Glutamatergic neuron (in vitro differentiated cells): ENCODE results near the gene CD109. TPM values are rescaled to one million over a fixed set of nuclear protein-coding genes. Genes with fewer than 3 reads are reported as not detected.
"Not testable (repeated sequence)": the region's sequence is repeated elsewhere in the genome, so short reads cannot be mapped to it uniquely, and the experiment has no call there.

Experiments used
- DNase-seq: peaks from one replicate; pipeline ENCODE4 v3.0.0; 2022
- H3K27ac Mint-ChIP-seq: one replicate; pipeline ENCODE4 v1.8.0; 2020; ENCODE audit warnings: mild to moderate bottlenecking, mixed read lengths, inconsistent platforms; ENCODE audit not compliant: unreplicated experiment
- H3K27me3 Mint-ChIP-seq: one replicate; pipeline ENCODE4 v1.8.0; 2020; ENCODE audit warnings: mild to moderate bottlenecking, moderate library complexity, mixed read lengths, inconsistent platforms; ENCODE audit not compliant: unreplicated experiment
- H3K36me3 Mint-ChIP-seq: one replicate; pipeline ENCODE4 v1.8.0; 2020; ENCODE audit warnings: mild to moderate bottlenecking, mixed read lengths, inconsistent platforms; ENCODE audit not compliant: unreplicated experiment
- H3K4me1 Mint-ChIP-seq: one replicate; pipeline ENCODE4 v1.8.0; 2020; ENCODE audit warnings: mild to moderate bottlenecking, low read depth, mixed read lengths, inconsistent platforms; ENCODE audit not compliant: unreplicated experiment
- H3K4me3 Mint-ChIP-seq: one replicate; pipeline ENCODE4 v1.8.0; 2020; ENCODE audit warnings: mild to moderate bottlenecking, mixed read lengths, inconsistent platforms; ENCODE audit not compliant: unreplicated experiment
- H3K9me3 Mint-ChIP-seq: one replicate; pipeline ENCODE4 v1.8.0; 2020; ENCODE audit warnings: mild to moderate bottlenecking, moderate library complexity, mixed read lengths, inconsistent platforms; ENCODE audit not compliant: unreplicated experiment
- total RNA-seq: library from RNA; stranded (reverse); fragmentation: NEBNext Ultra II Directional; extraction: Animal tissue kit (Norgen Biotek cat#: 25700); gene quantifications from one replicate; pipeline ENCODE4 v1.2.1, GENCODE V29; 2021; ENCODE audit not compliant: unreplicated experiment
- TF ChIP-seq, protein P1 (sequence below): fragments of 200-600 bp; sonication (generic); IDR thresholded peaks from one replicate; pipeline ENCODE4 v1.5.0; 2021; ENCODE audit not compliant: partially characterized antibody, unreplicated experiment

Gene CD109
- total RNA-seq, 1 donor from 2014 or later: 0.49 TPM

DNA sequence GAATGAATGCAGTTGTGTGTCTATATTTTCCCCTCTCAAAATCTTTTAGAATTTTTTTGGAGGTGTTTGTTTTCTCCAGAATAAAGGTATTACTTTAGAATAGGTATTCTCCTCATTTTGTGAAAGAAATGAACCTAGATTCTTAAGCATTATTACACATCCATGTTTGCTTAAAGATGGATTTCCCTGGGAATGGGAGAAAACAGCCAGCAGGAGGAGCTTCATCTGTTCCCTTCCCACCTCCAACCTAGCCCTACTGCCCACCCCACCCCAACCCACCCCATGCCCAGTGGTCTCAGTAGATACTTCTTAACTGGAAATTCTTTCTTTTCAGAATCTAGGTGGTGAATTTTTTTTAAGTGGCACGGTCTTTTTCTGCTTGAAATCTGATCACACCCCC lies 127.8 kb downstream of the CD109 start:
- peaks cover 5% of the 10 kb centered on the region for H3K36me3 Mint-ChIP-seq
- DNase-seq: no peak
- no peaks in the 10 kb centered on the region for H3K4me1 Mint-ChIP-seq
- no peaks in the 10 kb centered on the region for H3K27me3 Mint-ChIP-seq
- TF ChIP-seq, protein P1, sequence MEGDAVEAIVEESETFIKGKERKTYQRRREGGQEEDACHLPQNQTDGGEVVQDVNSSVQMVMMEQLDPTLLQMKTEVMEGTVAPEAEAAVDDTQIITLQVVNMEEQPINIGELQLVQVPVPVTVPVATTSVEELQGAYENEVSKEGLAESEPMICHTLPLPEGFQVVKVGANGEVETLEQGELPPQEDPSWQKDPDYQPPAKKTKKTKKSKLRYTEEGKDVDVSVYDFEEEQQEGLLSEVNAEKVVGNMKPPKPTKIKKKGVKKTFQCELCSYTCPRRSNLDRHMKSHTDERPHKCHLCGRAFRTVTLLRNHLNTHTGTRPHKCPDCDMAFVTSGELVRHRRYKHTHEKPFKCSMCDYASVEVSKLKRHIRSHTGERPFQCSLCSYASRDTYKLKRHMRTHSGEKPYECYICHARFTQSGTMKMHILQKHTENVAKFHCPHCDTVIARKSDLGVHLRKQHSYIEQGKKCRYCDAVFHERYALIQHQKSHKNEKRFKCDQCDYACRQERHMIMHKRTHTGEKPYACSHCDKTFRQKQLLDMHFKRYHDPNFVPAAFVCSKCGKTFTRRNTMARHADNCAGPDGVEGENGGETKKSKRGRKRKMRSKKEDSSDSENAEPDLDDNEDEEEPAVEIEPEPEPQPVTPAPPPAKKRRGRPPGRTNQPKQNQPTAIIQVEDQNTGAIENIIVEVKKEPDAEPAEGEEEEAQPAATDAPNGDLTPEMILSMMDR: no peak
- H3K27ac Mint-ChIP-seq: no peak overlapping the region
- H3K9me3 Mint-ChIP-seq: no peaks in the 10 kb centered on the region
- H3K4me3 Mint-ChIP-seq: no peak overlapping the region

DNA sequence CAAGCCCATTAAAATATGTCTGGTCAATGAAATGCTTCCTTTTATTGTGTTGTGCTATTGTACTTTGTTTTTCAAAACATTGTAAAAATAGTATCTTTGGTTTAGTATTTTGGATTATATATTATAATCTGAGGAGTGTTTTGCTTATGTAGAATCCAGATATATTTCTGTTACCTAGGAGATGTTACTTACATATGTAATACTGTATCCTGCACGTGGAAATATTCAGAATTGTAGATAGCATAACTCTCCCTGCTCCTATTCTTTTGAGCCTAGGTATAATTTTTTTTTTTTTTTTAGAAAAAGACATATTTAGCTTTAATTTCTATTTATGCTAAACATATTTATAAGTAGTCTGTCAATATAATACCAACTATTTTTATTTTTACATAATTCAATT lies 130.6 kb downstream of the CD109 start:
- Mint-ChIP-seq H3K27me3 (no peaks in the 10 kb centered on the region), H3K9me3 (no peaks in the 10 kb centered on the region), H3K27ac (no peak overlapping the region), H3K36me3 (no peaks in the 10 kb centered on the region), H3K4me1 (no peaks in the 10 kb centered on the region), H3K4me3 (no peak overlapping the region)
- TF ChIP-seq, protein P1: no peak
- no peak for DNase-seq

DNA sequence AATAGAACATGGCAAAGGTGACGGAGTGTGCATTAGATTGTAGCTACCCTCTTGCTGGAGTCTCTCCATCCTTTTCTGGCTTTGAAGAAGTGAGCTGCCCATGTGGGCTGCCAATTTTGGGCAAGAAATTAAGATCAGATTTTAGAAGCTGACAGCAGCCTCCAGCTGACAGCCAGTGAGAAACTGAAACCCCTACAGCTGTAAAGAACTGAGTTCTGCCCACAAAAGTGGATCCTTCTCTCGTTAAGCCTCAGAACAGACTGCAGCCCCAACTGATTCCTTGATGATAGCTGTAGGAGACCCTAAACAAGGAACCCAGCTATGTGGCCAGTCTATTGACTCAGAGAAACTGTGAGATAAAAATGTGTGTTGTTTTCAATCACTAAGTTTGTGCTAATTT lies 134.1 kb downstream of the CD109 start:
- H3K27me3 Mint-ChIP-seq: peaks cover 4% of the 10 kb centered on the region
- TF ChIP-seq, protein P1: no peak
- H3K36me3 Mint-ChIP-seq: no peaks in the 10 kb centered on the region
- H3K4me3 Mint-ChIP-seq: no peak overlapping the region
- no peaks in the 10 kb centered on the region for H3K9me3 Mint-ChIP-seq
- DNase-seq: no peak
- H3K27ac Mint-ChIP-seq: no peak overlapping the region
- no peaks in the 10 kb centered on the region for H3K4me1 Mint-ChIP-seq

DNA sequence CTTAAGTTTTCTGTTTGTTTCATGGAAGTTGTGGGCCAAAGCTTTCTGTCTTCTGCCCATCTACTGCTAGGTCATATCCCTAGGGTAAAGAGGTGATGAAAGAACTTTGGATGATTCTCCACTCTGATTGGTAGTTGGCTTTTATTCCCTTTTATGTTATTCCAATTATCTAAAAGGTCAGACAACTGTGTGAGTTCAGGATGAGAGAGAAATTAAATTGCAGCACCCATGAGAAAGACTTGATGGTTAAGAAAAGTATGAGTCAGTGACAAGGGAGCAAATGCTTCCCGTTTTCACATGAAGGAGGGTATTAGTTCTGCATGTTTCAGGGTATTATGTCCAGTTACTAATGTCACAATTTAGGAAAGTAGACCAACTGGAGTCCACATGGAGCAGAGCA lies 136.3 kb downstream of the CD109 start:
- Mint-ChIP-seq H3K9me3 (no peaks in the 10 kb centered on the region), H3K4me1 (no peaks in the 10 kb centered on the region), H3K27ac (no peak overlapping the region), H3K36me3 (no peaks in the 10 kb centered on the region), H3K4me3 (no peak overlapping the region), H3K27me3 (peaks cover 4% of the 10 kb centered on the region)
- DNase-seq: no peak
- TF ChIP-seq, protein P1: no peak

DNA sequence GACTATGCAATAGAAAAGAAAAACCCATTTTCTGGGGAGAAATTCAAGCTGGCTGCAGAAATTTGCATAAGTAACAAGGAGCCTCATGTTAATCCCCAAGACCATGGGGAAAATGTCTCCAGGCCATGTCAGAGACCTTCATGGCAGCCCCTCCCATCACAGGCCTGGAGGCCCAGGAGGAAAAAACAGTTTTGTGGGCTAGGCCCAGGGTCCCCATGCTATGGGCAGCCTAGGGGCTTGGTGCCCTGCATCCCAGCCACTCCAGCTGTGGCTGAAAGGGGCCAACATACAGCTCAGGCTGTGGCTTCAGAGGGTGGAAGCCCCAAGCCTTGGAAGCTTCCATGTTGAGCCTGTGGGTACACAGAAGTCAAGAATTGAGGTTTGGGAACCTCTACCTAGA lies 148.7 kb downstream of the CD109 start:
- H3K27me3 Mint-ChIP-seq, H3K4me3 Mint-ChIP-seq, DNase-seq, H3K9me3 Mint-ChIP-seq, H3K27ac Mint-ChIP-seq, H3K4me1 Mint-ChIP-seq: not testable (repeated sequence)
- H3K36me3 Mint-ChIP-seq: peaks cover 15% of the 10 kb centered on the region

DNA sequence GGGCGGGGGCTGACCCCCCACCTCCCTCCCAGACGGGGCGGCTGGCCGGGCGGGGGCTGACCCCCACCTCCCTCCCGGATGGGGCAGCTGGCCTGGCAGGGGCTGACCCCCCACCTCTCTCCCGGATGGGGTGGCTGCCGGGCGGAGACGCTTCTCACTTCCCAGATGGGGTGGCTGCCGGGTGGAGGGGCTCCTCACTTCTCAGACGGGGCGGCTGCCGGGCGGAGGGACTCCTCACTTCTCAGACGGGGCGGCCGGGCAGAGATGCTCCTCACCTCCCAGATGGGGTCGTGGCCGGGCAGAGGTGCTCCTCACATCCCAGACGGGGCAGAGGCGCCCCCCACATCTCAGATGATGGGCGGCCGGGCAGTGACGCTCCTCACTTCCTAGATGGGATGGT lies 155.0 kb downstream of the CD109 start:
- H3K9me3 Mint-ChIP-seq, H3K4me3 Mint-ChIP-seq, H3K27ac Mint-ChIP-seq, H3K27me3 Mint-ChIP-seq, DNase-seq, H3K36me3 Mint-ChIP-seq, H3K4me1 Mint-ChIP-seq: not testable (repeated sequence)
